Omental fat pad (tissue), 4 donors: ENCODE results near the gene HIRIP3. TPM values are rescaled to one million over a fixed set of nuclear protein-coding genes. Genes with fewer than 3 reads are reported as not detected.
"Not testable (repeated sequence)": the region's sequence is repeated elsewhere in the genome, so short reads cannot be mapped to it uniquely, and the experiment has no call there.

Source experiments
- ATAC-seq: fragments of 150-250 bp; one replicate; pipeline ENCODE4 v1.9.1; 2016; ENCODE audit warnings: mild to moderate bottlenecking, moderate library complexity; ENCODE audit not compliant: low FRiP score
- DNase-seq: peaks from one replicate; pipeline ENCODE4 v3.0.0-alpha.2; 2019; ENCODE audit warnings: low spot score
- CTCF ChIP-seq, 3 donors: fragments of 450-650 bp; IDR thresholded peaks; one replicate each; pipeline ENCODE4 v1.5.1; 2016 to 2017; ENCODE audit warnings: antibody characterized with exemption in 3 of 3, mild to moderate bottlenecking in 3 of 3, moderate library complexity in 2 of 3
- total RNA-seq, 4 donors: library from RNA; depleted of rRNA; stranded (reverse); fragments of >200 nt; gene quantifications; one replicate each; pipeline ENCODE4 v1.1.0, GENCODE V29; 2016

HIRIP3 gene, protein sequence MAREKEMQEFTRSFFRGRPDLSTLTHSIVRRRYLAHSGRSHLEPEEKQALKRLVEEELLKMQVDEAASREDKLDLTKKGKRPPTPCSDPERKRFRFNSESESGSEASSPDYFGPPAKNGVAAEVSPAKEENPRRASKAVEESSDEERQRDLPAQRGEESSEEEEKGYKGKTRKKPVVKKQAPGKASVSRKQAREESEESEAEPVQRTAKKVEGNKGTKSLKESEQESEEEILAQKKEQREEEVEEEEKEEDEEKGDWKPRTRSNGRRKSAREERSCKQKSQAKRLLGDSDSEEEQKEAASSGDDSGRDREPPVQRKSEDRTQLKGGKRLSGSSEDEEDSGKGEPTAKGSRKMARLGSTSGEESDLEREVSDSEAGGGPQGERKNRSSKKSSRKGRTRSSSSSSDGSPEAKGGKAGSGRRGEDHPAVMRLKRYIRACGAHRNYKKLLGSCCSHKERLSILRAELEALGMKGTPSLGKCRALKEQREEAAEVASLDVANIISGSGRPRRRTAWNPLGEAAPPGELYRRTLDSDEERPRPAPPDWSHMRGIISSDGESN
- 10 to 100 TPM in 1 of 4 donors, 1 to 10 TPM in 3; 5.6 to 22.2 (median 9.8) TPM for total RNA-seq

DNA sequence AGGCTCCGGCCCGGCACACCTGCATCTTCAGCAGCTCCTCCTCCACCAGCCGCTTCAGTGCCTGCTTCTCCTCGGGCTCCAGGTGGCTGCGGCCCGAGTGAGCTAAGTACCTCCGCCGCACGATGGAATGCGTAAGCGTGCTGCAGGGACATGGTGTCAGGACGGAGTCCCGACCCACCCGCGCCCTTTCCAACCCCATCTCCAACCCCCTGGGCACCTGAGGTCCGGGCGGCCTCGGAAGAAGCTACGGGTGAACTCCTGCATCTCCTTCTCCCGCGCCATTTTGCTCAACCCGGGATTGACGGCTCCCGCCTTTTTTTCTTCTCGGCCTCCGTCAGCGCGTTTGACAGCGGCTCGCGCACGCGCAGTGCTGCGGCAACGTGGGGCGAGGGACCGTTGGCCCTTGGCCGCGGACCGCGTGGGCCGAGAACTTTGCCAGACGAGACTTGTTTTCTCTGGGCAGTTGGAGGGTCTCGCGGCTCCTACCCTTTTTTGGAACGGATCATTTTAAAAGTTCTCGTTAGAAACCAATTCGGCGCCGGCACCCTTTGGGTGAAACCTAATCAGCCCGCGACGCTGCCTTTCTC is at the start of gene HIRIP3:
Gene HIRIP3, minus strand, starts transcription at position 294 of the 587 bp plus-strand sequence. Its CDS starts 12 bp downstream, at position 282.
- peak; percentile 77 for ATAC-seq
- peak; percentile 65 for DNase-seq
- no peak for TF ChIP-seq CTCF (IDR thresholded peaks at IDR 0.05)

GRCh38 chr16:30041841-30042240 is 46.4 kb upstream of the HIRIP3 start:
- no peak for ATAC-seq
- TF ChIP-seq CTCF (IDR thresholded peaks at IDR 0.05): no peak
- DNase-seq: no peak

DNA sequence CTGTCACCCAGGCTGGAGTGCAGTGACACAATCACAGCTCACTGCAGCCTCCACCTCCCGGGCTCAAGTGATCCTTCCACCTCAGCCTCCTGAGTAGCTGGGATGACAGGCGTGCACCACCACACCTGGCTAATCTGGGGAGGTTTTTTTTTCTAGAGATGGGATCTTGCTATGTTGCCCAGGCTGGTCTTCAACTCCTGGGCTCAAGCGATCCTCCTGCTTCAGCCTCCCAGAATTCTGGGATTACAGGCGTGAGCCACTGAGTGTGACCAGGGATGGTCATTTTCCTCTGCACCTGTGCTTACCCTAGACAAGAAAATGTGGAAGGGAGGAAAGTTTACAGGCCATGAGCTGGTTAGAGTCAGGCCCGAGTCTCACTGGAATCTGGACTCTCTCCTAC is 45.3 kb upstream of the HIRIP3 start:
- DNase-seq, ATAC-seq: not testable (repeated sequence)

GRCh38 chr16:30040221-30040620 is 44.8 kb upstream of the HIRIP3 start:
- DNase-seq (no peak), ATAC-seq (no peak)
- TF ChIP-seq CTCF (IDR thresholded peaks at IDR 0.05): no peak

DNA sequence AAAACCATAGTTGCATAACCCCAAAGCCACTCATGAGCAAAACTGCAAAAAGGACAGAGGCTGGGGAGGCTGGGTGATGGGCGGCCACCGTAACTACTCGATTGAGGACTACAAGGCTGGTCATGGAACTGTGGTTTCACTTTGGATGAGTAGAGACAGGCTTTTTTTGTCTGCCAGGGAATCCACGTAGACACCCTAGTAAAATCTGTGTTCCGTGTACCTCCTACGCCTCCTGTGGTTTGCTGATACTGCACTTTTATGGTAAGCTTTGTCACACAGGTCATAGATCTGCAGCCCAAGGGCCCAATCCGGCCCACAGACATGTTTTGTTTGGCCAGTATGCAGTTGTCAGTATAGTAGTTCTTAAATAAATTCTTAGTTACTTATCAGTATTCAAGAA is 37.9 kb upstream of the HIRIP3 start:
- no peak for ATAC-seq
- no peak for DNase-seq
- no peak for TF ChIP-seq CTCF (IDR thresholded peaks at IDR 0.05)

- peak in 2 of 3 donors; percentile 13 to 32 for TF ChIP-seq CTCF (IDR thresholded peaks at IDR 0.05)
- DNase-seq: no peak
- no peak for ATAC-seq
Observed at GRCh38 chr16:30032083-30032819, 36.8 kb upstream of the HIRIP3 start.

GRCh38 chr16:30031477-30031918 is 36.1 kb upstream of the HIRIP3 start:
- ATAC-seq (no peak), DNase-seq (no peak)
- TF ChIP-seq CTCF (IDR thresholded peaks at IDR 0.05): no peak
